ACC112 (cell line): ENCODE measurements around the gene LARGE1.

ENCODE experiments used
- H2AFZ ChIP-seq: fragments of 200-600 bp; sonication (generic); one replicate; pipeline ENCODE4 v1.6.0; 2017; ENCODE audit warnings: antibody characterized with exemption, low read length; ENCODE audit not compliant: unreplicated experiment
- H3K27ac ChIP-seq: fragments of 200-600 bp; sonication (generic); 2 replicates; pipeline ENCODE4 v1.5.1; 2014; ENCODE audit warnings: low read depth, mild to moderate bottlenecking, antibody characterized with exemption, low read length, moderate library complexity
- H3K27me3 ChIP-seq: fragments of 200-600 bp; sonication (generic); 2 replicates; pipeline ENCODE4 v1.6.1; 2014; ENCODE audit warnings: mild to moderate bottlenecking, antibody characterized with exemption, low read length, moderate library complexity, mixed read lengths; ENCODE audit not compliant: insufficient read depth
- H3K36me3 ChIP-seq: fragments of 200-600 bp; sonication (generic); 2 replicates; pipeline ENCODE4 v1.6.1; 2016; ENCODE audit warnings: mild to moderate bottlenecking, antibody characterized with exemption, low read length, moderate library complexity, mixed read lengths; ENCODE audit not compliant: insufficient read depth
- H3K4me1 ChIP-seq: fragments of 200-600 bp; sonication (generic); one replicate; pipeline ENCODE4 v1.6.1; 2016; ENCODE audit warnings: low read length, mixed read lengths; ENCODE audit not compliant: insufficient read depth, unreplicated experiment, control insufficient read depth
- H3K4me3 ChIP-seq: fragments of 200-600 bp; sonication (generic); 2 replicates; pipeline ENCODE4 v1.5.1; 2014; ENCODE audit warnings: mild to moderate bottlenecking, low read depth, low read length
- H3K79me2 ChIP-seq: fragments of 200-600 bp; sonication (generic); one replicate; pipeline ENCODE4 v1.6.0; 2016; ENCODE audit warnings: low read length; ENCODE audit not compliant: control insufficient read depth, unreplicated experiment, insufficient read depth

Gene LARGE1

GRCh38 chr22:33584152-33584551 is 336.1 kb downstream of the LARGE1 start:
- H2AFZ ChIP-seq, result no peak overlapping the region
- H3K36me3 ChIP-seq, result no peaks in the 10 kb centered on the region
- H3K4me1 ChIP-seq, result no peaks in the 10 kb centered on the region
- no peak overlapping the region for H3K4me3 ChIP-seq
- no peaks in the 10 kb centered on the region for H3K79me2 ChIP-seq
- no peak overlapping the region for H3K27ac ChIP-seq
- H3K27me3 ChIP-seq, result no peaks in the 10 kb centered on the region

GRCh38 chr22:33582822-33583400 is 337.4 kb downstream of the LARGE1 start:
- H2AFZ ChIP-seq, result no peak overlapping the region
- no peaks in the 10 kb centered on the region for H3K4me1 ChIP-seq
- no peaks in the 10 kb centered on the region for H3K36me3 ChIP-seq
- H3K27me3 ChIP-seq, result no peaks in the 10 kb centered on the region
- H3K27ac ChIP-seq, result no peak overlapping the region
- no peaks in the 10 kb centered on the region for H3K79me2 ChIP-seq
- H3K4me3 ChIP-seq, result no peak overlapping the region

- Histone ChIP-seq H3K27me3 (no peaks in the 10 kb centered on the region), H3K36me3 (no peaks in the 10 kb centered on the region), H3K27ac (no peak overlapping the region), H3K79me2 (no peaks in the 10 kb centered on the region), H2AFZ (no peak overlapping the region), H3K4me1 (no peaks in the 10 kb centered on the region), H3K4me3 (no peak overlapping the region)
Measured at GRCh38 chr22:33580310-33580709, 340.0 kb downstream of the LARGE1 start.

- no peaks in the 10 kb centered on the region for H3K79me2 ChIP-seq
- no peak overlapping the region for H3K4me3 ChIP-seq
- H3K36me3 ChIP-seq, result no peaks in the 10 kb centered on the region
- no peak overlapping the region for H3K27ac ChIP-seq
- H3K4me1 ChIP-seq, result no peaks in the 10 kb centered on the region
- H2AFZ ChIP-seq, result no peak overlapping the region
- H3K27me3 ChIP-seq, result no peaks in the 10 kb centered on the region
Measured at GRCh38 chr22:33579448-33580093, 340.7 kb downstream of the LARGE1 start.

GRCh38 chr22:33578752-33579151 is 341.5 kb downstream of the LARGE1 start:
- Histone ChIP-seq H3K79me2 (no peaks in the 10 kb centered on the region), H3K27ac (no peak overlapping the region), H3K4me1 (no peaks in the 10 kb centered on the region), H3K36me3 (no peaks in the 10 kb centered on the region), H3K4me3 (no peak overlapping the region), H2AFZ (no peak overlapping the region), H3K27me3 (no peaks in the 10 kb centered on the region)

GRCh38 chr22:33577862-33578411 is 342.3 kb downstream of the LARGE1 start:
- H3K4me3 ChIP-seq, result no peak overlapping the region
- H3K27ac ChIP-seq, result no peak overlapping the region
- H2AFZ ChIP-seq, result no peak overlapping the region
- no peaks in the 10 kb centered on the region for H3K4me1 ChIP-seq
- H3K36me3 ChIP-seq, result no peaks in the 10 kb centered on the region
- no peaks in the 10 kb centered on the region for H3K79me2 ChIP-seq
- H3K27me3 ChIP-seq, result no peaks in the 10 kb centered on the region

- Histone ChIP-seq H3K36me3 (no peaks in the 10 kb centered on the region), H3K4me3 (no peak overlapping the region), H3K79me2 (no peaks in the 10 kb centered on the region), H2AFZ (no peak overlapping the region), H3K4me1 (no peaks in the 10 kb centered on the region), H3K27ac (no peak overlapping the region), H3K27me3 (no peaks in the 10 kb centered on the region)
Measured at GRCh38 chr22:33576205-33576604, 344.1 kb downstream of the LARGE1 start.

- H3K79me2 ChIP-seq, result no peaks in the 10 kb centered on the region
- no peaks in the 10 kb centered on the region for H3K4me1 ChIP-seq
- H3K4me3 ChIP-seq, result no peak overlapping the region
- no peak overlapping the region for H2AFZ ChIP-seq
- H3K36me3 ChIP-seq, result no peaks in the 10 kb centered on the region
- H3K27me3 ChIP-seq, result no peaks in the 10 kb centered on the region
- H3K27ac ChIP-seq, result no peak overlapping the region
Measured at GRCh38 chr22:33575771-33576170, 344.5 kb downstream of the LARGE1 start.

GRCh38 chr22:33575041-33575440 is 345.2 kb downstream of the LARGE1 start:
- Histone ChIP-seq H3K4me3 (no peak overlapping the region), H3K79me2 (no peaks in the 10 kb centered on the region), H3K4me1 (no peaks in the 10 kb centered on the region), H3K27ac (no peak overlapping the region), H2AFZ (no peak overlapping the region), H3K36me3 (no peaks in the 10 kb centered on the region), H3K27me3 (no peaks in the 10 kb centered on the region)

GRCh38 chr22:33573479-33573878 is 346.8 kb downstream of the LARGE1 start:
- Histone ChIP-seq H2AFZ (no peak overlapping the region), H3K4me3 (no peak overlapping the region), H3K36me3 (no peaks in the 10 kb centered on the region), H3K4me1 (no peaks in the 10 kb centered on the region), H3K27ac (no peak overlapping the region), H3K79me2 (no peaks in the 10 kb centered on the region), H3K27me3 (no peaks in the 10 kb centered on the region)

GRCh38 chr22:33572086-33572485 is 348.2 kb downstream of the LARGE1 start:
- no peaks in the 10 kb centered on the region for H3K79me2 ChIP-seq
- no peaks in the 10 kb centered on the region for H3K4me1 ChIP-seq
- H3K4me3 ChIP-seq, result no peak overlapping the region
- no peaks in the 10 kb centered on the region for H3K27me3 ChIP-seq
- H2AFZ ChIP-seq, result no peak overlapping the region
- H3K27ac ChIP-seq, result no peak overlapping the region
- no peaks in the 10 kb centered on the region for H3K36me3 ChIP-seq
